HG02623 (cell line): Measurements from ENCODE around the gene DGKZ.

Experiments used
- ATAC-seq: cut with Tn5 transposase; IDR thresholded peaks from one replicate; pipeline ENCODE4 v1.9.1; 2021; ENCODE audit warnings: moderate library complexity; ENCODE audit not compliant: unreplicated experiment

Gene DGKZ

GRCh38 chr11:46427364-46427763 is 80.1 kb downstream of the DGKZ start:
- ATAC-seq = no peak

- no peak for ATAC-seq
Measured at GRCh38 chr11:46429717-46430116, 82.5 kb downstream of the DGKZ start.
